GM12878 (cell line): ENCODE data around the gene RNU6-1.
A peak's percentile ranks its signal among the peaks of the same experiment; 100 is the strongest.

Experiments
- CTCF ChIP-seq, 3 experiments: IDR thresholded peaks in 2 of 3; conservative IDR thresholded peaks in 1 of 3; 2 replicates each; pipeline ENCODE4 v1.5.1; 2011; ENCODE audit warnings: low read depth in 3 of 3, low read length in 3 of 3, mild to moderate bottlenecking in 3 of 3, control low read depth in 2 of 3, moderate library complexity in 2 of 3, inconsistent platforms in 1 of 3, mixed read lengths in 1 of 3; ENCODE audit not compliant: control insufficient read depth in 2 of 3, insufficient read depth in 1 of 3; ENCODE audit errors: extremely low read depth in 1 of 3
- POLR2A ChIP-seq: IDR thresholded peaks from 2 replicates; pipeline ENCODE4 v1.6.1; 2011; ENCODE audit warnings: low read depth, mild to moderate bottlenecking, low read length
- SUZ12 ChIP-seq: fragments of 200-600 bp; sonication (generic); IDR thresholded peaks from one replicate; pipeline ENCODE4 v1.6.1; 2018; ENCODE audit warnings: antibody characterized with exemption, mild to moderate bottlenecking; ENCODE audit not compliant: unreplicated experiment
- USF1 ChIP-seq: IDR thresholded peaks from 2 replicates; pipeline ENCODE4 v1.6.1; 2011; ENCODE audit warnings: borderline replicate concordance, low read depth, mild to moderate bottlenecking, moderate library complexity, mixed read lengths, low read length; ENCODE audit not compliant: insufficient read depth; ENCODE audit errors: extremely low read length
- USF2 ChIP-seq: IDR thresholded peaks from 2 replicates; pipeline ENCODE4 v1.6.1; 2011; ENCODE audit warnings: low read depth, low read length, improper control_type of control experiment, borderline replicate concordance

- TF ChIP-seq SUZ12 (no peak), POLR2A (no peak), USF2 (no peak), CTCF (IDR thresholded peaks at IDR 0.05 in 2 of 3, conservative IDR thresholded peaks at IDR 0.05 in 1 of 3; ENCODE audit: control insufficient read depth in 2 of 3, extremely low read depth in 1 of 3, insufficient read depth in 1 of 3, low read depth in 3 of 3, low read length in 3 of 3) (peak; percentile 17 to 47 (median 45); a peak in 4 of 6 replicates), USF1 (no peak)
These were observed 7.8 kb downstream of the RNU6-1 start for GRCh38 chr15:67832031-67832551.
